Measurements from ENCODE around the gene RGS6. TPM values are rescaled to one million over a fixed set of nuclear protein-coding genes. Genes with fewer than 3 reads are reported as not detected.

RGS6 gene
- total RNA-seq, 2 donors from 2014 or later, result 0.15 to 0.45 TPM

GRCh38 chr14:72261068-72261467 is 328.8 kb downstream of the RGS6 start:
- DNase-seq, result no peak
- no peaks in the 10 kb centered on the region for H3K27me3 ChIP-seq
- no peak overlapping the region for H3K4me3 ChIP-seq
- TF ChIP-seq CTCF (IDR thresholded peaks at IDR 0.05), result no peak
- no peaks in the 10 kb centered on the region for H3K9me3 ChIP-seq
- intact Hi-C loops (cut with DNase I), result no loop called here
- H3K4me1 ChIP-seq, result no peaks in the 10 kb centered on the region
- H3K36me3 ChIP-seq, result no peaks in the 10 kb centered on the region
- no peak overlapping the region for H3K9ac ChIP-seq (ENCODE audit: low read depth in 2 of 2, low read length in 2 of 2)
- H3K27ac ChIP-seq, result no peak overlapping the region

- Histone ChIP-seq H3K4me3 (no peak overlapping the region), H3K9me3 (no peaks in the 10 kb centered on the region), H3K4me1 (no peaks in the 10 kb centered on the region), H3K27me3 (no peaks in the 10 kb centered on the region), H3K9ac (ENCODE audit: low read depth in 2 of 2, low read length in 2 of 2) (no peak overlapping the region), H3K27ac (no peak overlapping the region), H3K36me3 (no peaks in the 10 kb centered on the region)
- DNase-seq, result no peak
- intact Hi-C loops (cut with DNase I), result no loop called here
- no peak for TF ChIP-seq CTCF (IDR thresholded peaks at IDR 0.05)
These were observed 330.5 kb downstream of the RGS6 start for GRCh38 chr14:72262771-72263170.

- no peak for DNase-seq
- intact Hi-C loops (cut with DNase I), result no loop called here
- Histone ChIP-seq H3K4me3 (no peak overlapping the region), H3K9me3 (no peaks in the 10 kb centered on the region), H3K9ac (ENCODE audit: low read depth in 2 of 2, low read length in 2 of 2) (no peak overlapping the region), H3K36me3 (no peaks in the 10 kb centered on the region), H3K4me1 (no peaks in the 10 kb centered on the region), H3K27me3 (no peaks in the 10 kb centered on the region), H3K27ac (no peak overlapping the region)
- TF ChIP-seq CTCF (IDR thresholded peaks at IDR 0.05), result no peak
These were observed 332.5 kb downstream of the RGS6 start for GRCh38 chr14:72264716-72265115.

- H3K36me3 ChIP-seq, result no peaks in the 10 kb centered on the region
- no peaks in the 10 kb centered on the region for H3K9me3 ChIP-seq
- no peaks in the 10 kb centered on the region for H3K4me1 ChIP-seq
- TF ChIP-seq CTCF (IDR thresholded peaks at IDR 0.05), result no peak
- H3K9ac ChIP-seq (ENCODE audit: low read depth in 2 of 2, low read length in 2 of 2), result no peak overlapping the region
- intact Hi-C loops (cut with DNase I), result no loop called here
- no peaks in the 10 kb centered on the region for H3K27me3 ChIP-seq
- H3K27ac ChIP-seq, result no peak overlapping the region
- DNase-seq, result no peak
- no peak overlapping the region for H3K4me3 ChIP-seq
These were observed 338.0 kb downstream of the RGS6 start for GRCh38 chr14:72270147-72270727.

- Histone ChIP-seq H3K9me3 (no peaks in the 10 kb centered on the region), H3K9ac (ENCODE audit: low read depth in 2 of 2, low read length in 2 of 2) (no peak overlapping the region), H3K4me1 (no peaks in the 10 kb centered on the region), H3K4me3 (no peak overlapping the region), H3K27ac (no peak overlapping the region), H3K36me3 (no peaks in the 10 kb centered on the region), H3K27me3 (no peaks in the 10 kb centered on the region)
- intact Hi-C loops (cut with DNase I), result no loop called here
- no peak for TF ChIP-seq CTCF (IDR thresholded peaks at IDR 0.05)
- no peak for DNase-seq
These were observed 338.5 kb downstream of the RGS6 start for GRCh38 chr14:72270749-72271148.

Data from colonic mucosa (tissue), 4 donors.